ENCODE measurements around the gene SHB.
"Not testable (repeated sequence)": the region's sequence is repeated elsewhere in the genome, so short reads cannot be mapped to it uniquely, and the experiment has no call there.

Gene SHB

DNA sequence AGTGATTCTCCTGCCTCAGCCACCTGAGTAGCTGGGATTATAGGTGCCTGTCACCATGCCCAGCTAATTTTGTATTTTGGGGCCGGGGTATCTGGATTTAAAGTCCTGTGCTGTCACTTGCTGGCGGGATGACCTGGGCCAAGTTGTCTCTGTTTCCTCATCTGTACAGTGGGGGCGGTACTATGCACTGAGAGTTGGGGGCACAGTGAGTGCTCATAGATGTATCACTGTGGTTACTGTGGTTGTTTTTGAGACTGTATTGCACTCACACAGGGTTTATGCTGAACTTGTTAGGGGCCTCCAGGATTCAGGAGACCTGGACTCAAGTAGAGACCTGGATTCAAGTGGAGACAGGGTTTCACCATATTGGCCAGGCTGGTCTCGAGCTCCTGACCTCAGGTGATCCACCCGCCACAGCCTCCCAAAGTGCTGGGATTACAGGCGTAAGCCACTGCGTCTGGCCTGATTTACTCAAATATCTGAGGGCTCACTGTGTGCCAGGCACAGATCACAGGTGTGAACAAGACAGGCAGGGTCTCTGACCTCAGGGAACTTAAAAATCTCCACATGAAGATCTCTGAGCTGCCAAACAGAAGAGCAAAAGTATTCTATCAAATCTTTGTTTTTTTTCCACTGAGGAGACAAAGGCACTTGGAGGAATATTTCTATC lies 103.2 kb downstream of the SHB start:
- not testable (repeated sequence) for DNase-seq

GRCh38 chr9:37965116-37965515 lies 103.9 kb downstream of the SHB start:
- no peak for DNase-seq

- no peak for DNase-seq
Observed at GRCh38 chr9:37964740-37965081, 104.3 kb downstream of the SHB start.

GRCh38 chr9:37963936-37964739 lies 104.9 kb downstream of the SHB start:
- DNase-seq, result no peak

DNA sequence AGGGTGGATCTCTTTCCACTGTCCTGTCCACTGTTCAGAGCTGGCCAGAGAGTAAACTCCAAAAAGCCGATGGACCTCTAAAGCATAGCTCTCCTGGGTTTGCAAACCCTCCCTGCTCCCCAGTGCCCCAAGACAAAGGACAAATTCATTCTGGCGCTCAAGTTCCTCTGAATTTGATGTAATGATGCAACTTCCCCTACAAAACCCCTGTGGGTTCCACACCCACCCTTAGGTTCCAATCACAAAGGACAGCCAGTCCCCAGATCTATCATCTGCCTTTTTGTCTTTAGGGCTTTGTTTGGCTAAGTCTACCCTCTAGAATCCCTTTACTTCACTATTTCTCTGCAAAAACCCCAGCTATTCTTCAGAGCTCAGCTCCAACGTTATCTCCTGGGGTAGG lies 107.7 kb downstream of the SHB start:
- DNase-seq, result no peak

GRCh38 chr9:37960631-37961030 lies 108.4 kb downstream of the SHB start:
- no peak for DNase-seq

GRCh38 chr9:37959976-37960375 lies 109.1 kb downstream of the SHB start:
- peak; percentile 6 for DNase-seq

GRCh38 chr9:37958154-37958553 lies 110.9 kb downstream of the SHB start:
- DNase-seq, result no peak

- DNase-seq, result no peak
Observed at GRCh38 chr9:37957664-37957953, 111.4 kb downstream of the SHB start.

DNA sequence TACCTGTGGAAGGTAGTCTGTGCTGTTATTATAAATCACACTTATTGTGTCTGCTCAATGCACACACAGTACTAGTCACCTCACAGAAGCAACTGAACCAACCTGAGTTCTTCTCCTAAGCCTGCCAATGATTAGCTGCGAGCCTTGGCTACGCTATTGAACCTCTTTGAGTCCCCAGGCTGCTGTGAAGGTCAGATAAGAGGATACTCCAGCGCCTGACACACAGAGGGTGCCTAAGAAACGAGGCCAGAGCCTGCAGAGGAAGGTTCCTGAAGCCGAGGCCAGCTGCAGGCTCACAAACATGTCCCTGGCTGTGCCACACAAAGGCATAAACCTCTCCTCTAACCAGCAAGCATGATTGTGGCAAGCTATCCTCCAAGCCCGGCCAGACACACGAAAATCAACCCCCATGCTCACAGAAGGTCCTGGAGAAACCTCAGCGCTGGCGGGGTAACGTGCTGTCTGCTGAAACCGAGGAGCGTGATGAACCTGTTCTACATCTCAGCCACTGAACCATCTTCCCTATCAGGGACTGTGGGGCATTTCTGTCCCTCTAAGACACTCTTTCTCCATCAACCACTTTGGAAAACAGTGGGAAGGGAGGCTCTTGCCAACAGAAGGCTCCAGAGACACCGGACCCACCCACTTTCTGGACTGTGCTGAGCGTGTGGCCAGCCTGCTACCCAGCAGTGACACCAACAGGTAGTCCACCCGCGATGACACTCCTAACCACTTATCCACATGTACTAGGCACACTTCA lies 111.9 kb downstream of the SHB start:
- DNase-seq, result no peak

- no peak for DNase-seq
Observed at GRCh38 chr9:37956423-37956820, 112.6 kb downstream of the SHB start.

DNA sequence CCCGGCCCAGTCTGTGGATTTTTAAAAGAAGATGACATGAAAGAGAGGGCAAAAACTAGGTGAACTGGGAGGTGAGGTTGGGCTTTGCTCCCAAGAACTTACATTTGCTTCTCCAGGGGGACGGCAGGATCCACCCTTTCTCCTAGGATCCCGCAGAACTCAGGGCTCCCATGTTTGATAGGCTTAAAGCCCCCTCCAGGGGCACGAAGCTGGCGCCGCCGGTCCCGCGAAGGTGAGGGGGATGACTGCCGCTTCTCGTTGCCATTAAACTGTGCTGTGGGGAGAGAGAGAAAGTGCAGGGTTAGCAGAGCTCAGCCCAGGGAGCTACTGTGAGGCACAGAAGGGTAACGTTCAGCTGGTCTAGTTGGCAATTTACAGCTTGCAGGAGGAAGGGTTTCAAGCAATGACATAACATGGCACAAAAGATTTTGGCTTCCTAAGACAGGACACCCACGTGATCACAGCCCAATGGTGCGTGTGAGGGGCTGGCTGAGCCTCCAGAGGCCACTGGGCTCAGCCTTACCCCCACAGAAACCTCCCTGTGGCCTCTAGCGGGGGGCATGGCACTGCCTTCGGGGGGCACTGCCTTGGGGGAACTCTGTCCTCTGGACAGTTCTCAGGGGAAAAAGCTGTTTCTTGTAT lies 113.1 kb downstream of the SHB start:
- no peak for DNase-seq

DNA sequence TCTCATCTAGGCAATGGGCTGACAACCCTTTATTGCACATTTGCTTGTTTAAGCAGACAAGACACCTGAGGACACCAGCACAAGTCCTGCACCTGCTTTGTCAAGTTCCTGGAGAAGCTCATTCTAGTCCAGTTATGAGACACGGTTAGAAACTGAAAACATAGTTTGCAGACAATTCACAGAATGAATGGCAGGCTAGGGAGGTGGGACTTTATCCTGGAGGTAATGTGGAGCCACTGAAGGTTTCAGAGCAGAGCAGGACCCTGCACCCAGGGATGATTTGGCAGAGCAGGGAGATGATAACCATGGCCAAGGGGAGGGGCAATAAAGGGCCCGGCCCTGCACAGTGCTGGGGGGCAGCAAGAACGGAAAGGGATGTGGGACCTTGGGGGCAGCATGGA lies 114.4 kb downstream of the SHB start:
- DNase-seq, result no peak

GRCh38 chr9:37953775-37954437 lies 115.1 kb downstream of the SHB start:
- no peak for DNase-seq

GRCh38 chr9:37953206-37953774 lies 115.7 kb downstream of the SHB start:
- no peak for DNase-seq

- DNase-seq, result no peak
Observed at GRCh38 chr9:37952731-37953130, 116.3 kb downstream of the SHB start.

- DNase-seq, result no peak
Observed at GRCh38 chr9:37951671-37952449, 117.2 kb downstream of the SHB start.

GRCh38 chr9:37950561-37950960 lies 118.5 kb downstream of the SHB start:
- DNase-seq, result no peak

GRCh38 chr9:37949576-37949975 lies 119.5 kb downstream of the SHB start:
- DNase-seq, result no peak

DNA sequence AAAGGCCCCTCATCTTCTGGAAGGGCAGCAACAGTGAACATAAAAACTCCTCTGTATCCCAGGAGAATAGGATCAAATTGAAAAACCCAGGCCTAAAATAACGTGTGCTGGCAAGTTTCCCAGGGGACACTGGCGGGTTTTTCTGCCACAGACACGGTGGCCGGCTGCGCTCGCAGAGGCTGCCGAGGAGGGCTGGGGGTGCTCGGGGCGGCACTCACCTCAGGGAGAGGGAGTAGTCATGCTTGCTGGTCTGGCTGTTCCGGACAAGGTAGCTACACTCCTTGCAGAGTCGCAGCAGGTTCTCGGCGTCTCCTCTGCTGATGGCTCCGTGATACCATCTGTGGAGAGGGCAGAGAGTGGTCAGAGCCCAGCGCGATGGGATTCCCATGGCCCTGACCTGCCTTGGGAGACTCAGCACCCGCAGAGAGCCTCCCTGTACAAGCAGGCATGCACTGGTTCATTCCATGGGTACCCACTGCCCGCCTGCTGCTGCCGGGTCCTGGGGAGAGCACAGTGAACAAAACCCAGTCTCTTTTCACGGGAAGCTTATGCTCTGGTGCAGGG lies 120.5 kb downstream of the SHB start:
- no peak for DNase-seq

DNA sequence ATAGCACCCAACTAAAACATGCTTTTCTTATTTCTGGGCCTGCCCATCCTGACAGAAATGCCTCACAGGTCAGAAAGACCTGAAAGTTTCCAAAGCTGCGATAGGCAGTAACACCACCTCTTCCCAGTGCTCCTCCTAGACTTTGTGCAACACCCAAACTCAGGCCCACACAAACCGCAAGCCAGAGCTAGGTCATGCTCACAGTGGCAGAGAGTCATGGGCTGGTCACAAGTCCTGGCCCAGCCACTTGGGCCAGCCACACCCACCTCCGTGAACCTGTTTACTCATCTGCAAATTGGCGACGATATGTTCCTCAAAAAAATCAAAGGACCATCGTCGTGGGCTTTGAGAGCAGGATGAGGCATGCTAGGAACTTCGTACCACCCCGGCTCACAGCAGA lies 121.0 kb downstream of the SHB start:
- DNase-seq, result no peak

DNA sequence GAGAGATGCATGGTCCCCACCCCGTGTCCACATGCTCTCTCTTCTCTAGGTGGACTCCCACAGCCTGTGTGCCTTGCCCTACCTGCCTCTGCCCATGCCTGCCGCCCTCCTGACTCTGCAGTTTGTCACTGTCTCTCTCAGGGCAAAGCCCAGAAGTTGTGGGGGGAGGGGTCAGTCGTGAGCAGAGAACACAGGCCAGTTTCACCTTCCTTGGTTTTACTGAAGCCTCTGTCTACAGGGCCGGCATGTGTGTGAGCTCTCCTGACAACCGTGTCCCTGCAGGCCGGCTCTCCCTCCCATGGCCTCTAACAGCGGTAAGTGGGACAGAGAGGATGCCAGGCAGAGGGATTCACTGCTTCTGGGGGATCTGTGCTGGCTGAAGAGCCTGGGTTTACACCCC lies 121.6 kb downstream of the SHB start:
- no peak for DNase-seq
